Measurements from ENCODE around the gene KCTD16. TPM values are rescaled to one million over a fixed set of nuclear protein-coding genes. Genes with fewer than 3 reads are reported as not detected.

Gene KCTD16
- total and polyA plus RNA-seq, 4 donors = 0.13 to 3.3 (median 2.7) TPM; not detected in 1

- ATAC-seq (ENCODE audit: low FRiP score) (no peak), DNase-seq (no peak)
- peaks cover 2% of the 10 kb centered on the region for H3K9me3 ChIP-seq (ENCODE audit: control insufficient read depth, low read length)
- H3K27ac ChIP-seq (ENCODE audit: low read depth in 1 of 2, low read length in 2 of 2) = no peak overlapping the region
- H3K4me3 ChIP-seq (ENCODE audit: low read length in 2 of 2) = no peak overlapping the region
- intact Hi-C loops (cut with DNase I) = no loop called here
- no peaks in the 10 kb centered on the region for H3K27me3 ChIP-seq (ENCODE audit: control insufficient read depth in 1 of 2, insufficient read depth in 2 of 2, low read length in 1 of 2)
- H3K36me3 ChIP-seq (ENCODE audit: control insufficient read depth in 1 of 2, insufficient read depth in 2 of 2, low read length in 1 of 2) = no peaks in the 10 kb centered on the region
- 69 to 74% methylated on average over 1 of the region's 1 CpG for WGBS, 2 donors
- no peaks in the 10 kb centered on the region for H3K4me1 ChIP-seq (ENCODE audit: control insufficient read depth in 1 of 2, insufficient read depth in 2 of 2, low read length in 2 of 2)
Measured at GRCh38 chr5:144196612-144197011, 25.9 kb downstream of the KCTD16 start.

GRCh38 chr5:144198386-144198785, 27.7 kb downstream of the KCTD16 start:
- 34 to 41% methylated on average over 3 of the region's 3 CpGs for WGBS, 2 donors
- Histone ChIP-seq H3K27ac (ENCODE audit: low read depth in 1 of 2, low read length in 2 of 2) (no peak overlapping the region), H3K4me3 (ENCODE audit: low read length in 2 of 2) (no peak overlapping the region), H3K9me3 (ENCODE audit: control insufficient read depth, low read length) (no peaks in the 10 kb centered on the region), H3K27me3 (ENCODE audit: control insufficient read depth in 1 of 2, insufficient read depth in 2 of 2, low read length in 1 of 2) (no peaks in the 10 kb centered on the region), H3K36me3 (ENCODE audit: control insufficient read depth in 1 of 2, insufficient read depth in 2 of 2, low read length in 1 of 2) (no peaks in the 10 kb centered on the region), H3K4me1 (ENCODE audit: control insufficient read depth in 1 of 2, insufficient read depth in 2 of 2, low read length in 2 of 2) (no peaks in the 10 kb centered on the region)
- no peak for ATAC-seq (ENCODE audit: low FRiP score)
- DNase-seq = no peak
- intact Hi-C loops (cut with DNase I) = no loop called here

- DNase-seq (no peak), ATAC-seq (ENCODE audit: low FRiP score) (no peak)
- Histone ChIP-seq H3K36me3 (ENCODE audit: control insufficient read depth in 1 of 2, insufficient read depth in 2 of 2, low read length in 1 of 2) (no peaks in the 10 kb centered on the region), H3K4me3 (ENCODE audit: low read length in 2 of 2) (no peak overlapping the region), H3K27ac (ENCODE audit: low read depth in 1 of 2, low read length in 2 of 2) (no peak overlapping the region), H3K27me3 (ENCODE audit: control insufficient read depth in 1 of 2, insufficient read depth in 2 of 2, low read length in 1 of 2) (no peaks in the 10 kb centered on the region), H3K9me3 (ENCODE audit: control insufficient read depth, low read length) (no peaks in the 10 kb centered on the region), H3K4me1 (ENCODE audit: control insufficient read depth in 1 of 2, insufficient read depth in 2 of 2, low read length in 2 of 2) (no peaks in the 10 kb centered on the region)
- 70 to 75% methylated on average over 5 of the region's 5 CpGs for WGBS, 2 donors
- intact Hi-C loops (cut with DNase I) = loop anchor here (10.0 kb wide), 3 partner anchors 1633 to 1853 kb away; partner anchors contain the start of gene PRELID2 (in 1 of the 2)
Measured at GRCh38 chr5:144201588-144201987, 30.9 kb downstream of the KCTD16 start.

GRCh38 chr5:144202072-144202471, 31.4 kb downstream of the KCTD16 start:
- Histone ChIP-seq H3K27ac (ENCODE audit: low read depth in 1 of 2, low read length in 2 of 2) (no peak overlapping the region), H3K4me1 (ENCODE audit: control insufficient read depth in 1 of 2, insufficient read depth in 2 of 2, low read length in 2 of 2) (no peaks in the 10 kb centered on the region), H3K9me3 (ENCODE audit: control insufficient read depth, low read length) (no peaks in the 10 kb centered on the region), H3K36me3 (ENCODE audit: control insufficient read depth in 1 of 2, insufficient read depth in 2 of 2, low read length in 1 of 2) (no peaks in the 10 kb centered on the region), H3K27me3 (ENCODE audit: control insufficient read depth in 1 of 2, insufficient read depth in 2 of 2, low read length in 1 of 2) (no peaks in the 10 kb centered on the region), H3K4me3 (ENCODE audit: low read length in 2 of 2) (no peak overlapping the region)
- intact Hi-C loops (cut with DNase I) = loop anchor here (10.0 kb wide), 3 partner anchors 1633 to 1853 kb away; partner anchors contain the start of gene PRELID2 (in 1 of the 2)
- 14% methylated on average over 10 of the region's 10 CpGs for WGBS, 2 donors
- ATAC-seq (ENCODE audit: low FRiP score) (no peak), DNase-seq (peak in 1 of 2 donors; percentile 44)

- Histone ChIP-seq H3K27ac (ENCODE audit: low read depth in 1 of 2, low read length in 2 of 2) (no peak overlapping the region), H3K27me3 (ENCODE audit: control insufficient read depth in 1 of 2, insufficient read depth in 2 of 2, low read length in 1 of 2) (no peaks in the 10 kb centered on the region), H3K4me1 (ENCODE audit: control insufficient read depth in 1 of 2, insufficient read depth in 2 of 2, low read length in 2 of 2) (no peaks in the 10 kb centered on the region), H3K4me3 (ENCODE audit: low read length in 2 of 2) (no peak overlapping the region), H3K36me3 (ENCODE audit: control insufficient read depth in 1 of 2, insufficient read depth in 2 of 2, low read length in 1 of 2) (no peaks in the 10 kb centered on the region), H3K9me3 (ENCODE audit: control insufficient read depth, low read length) (no peaks in the 10 kb centered on the region)
- intact Hi-C loops (cut with DNase I) = loop anchor here (10.0 kb wide), 3 partner anchors 1632 to 1852 kb away; partner anchors contain the start of gene PRELID2 (in 1 of the 2)
- WGBS, 2 donors = 88 to 92% methylated on average over 1 of the region's 1 CpG
- ATAC-seq (ENCODE audit: low FRiP score) (no peak), DNase-seq (no peak)
Measured at GRCh38 chr5:144202726-144203125, 32.1 kb downstream of the KCTD16 start.

- intact Hi-C loops (cut with DNase I) = loop anchor here (10.0 kb wide), 3 partner anchors 1631 to 1851 kb away; partner anchors contain the start of gene PRELID2 (in 1 of the 2)
- DNase-seq (no peak), ATAC-seq (ENCODE audit: low FRiP score) (peak; percentile 81)
- Histone ChIP-seq H3K27ac (ENCODE audit: low read depth in 1 of 2, low read length in 2 of 2) (no peak overlapping the region), H3K4me1 (ENCODE audit: control insufficient read depth in 1 of 2, insufficient read depth in 2 of 2, low read length in 2 of 2) (no peaks in the 10 kb centered on the region), H3K9me3 (ENCODE audit: control insufficient read depth, low read length) (no peaks in the 10 kb centered on the region), H3K36me3 (ENCODE audit: control insufficient read depth in 1 of 2, insufficient read depth in 2 of 2, low read length in 1 of 2) (no peaks in the 10 kb centered on the region), H3K27me3 (ENCODE audit: control insufficient read depth in 1 of 2, insufficient read depth in 2 of 2, low read length in 1 of 2) (no peaks in the 10 kb centered on the region), H3K4me3 (ENCODE audit: low read length in 2 of 2) (no peak overlapping the region)
- WGBS, 2 donors = 34 to 35% methylated on average over 10 of the region's 10 CpGs
Measured at GRCh38 chr5:144203750-144204596, 33.3 kb downstream of the KCTD16 start.

GRCh38 chr5:144205141-144205551, 34.5 kb downstream of the KCTD16 start:
- H3K27ac ChIP-seq (ENCODE audit: low read depth in 1 of 2, low read length in 2 of 2) = no peak overlapping the region
- peak overlapping the region; percentile 41 to 56 for H3K4me3 ChIP-seq (ENCODE audit: low read length in 2 of 2)
- H3K36me3 ChIP-seq (ENCODE audit: control insufficient read depth in 1 of 2, insufficient read depth in 2 of 2, low read length in 1 of 2) = no peaks in the 10 kb centered on the region
- ATAC-seq (ENCODE audit: low FRiP score) = peak; percentile 82
- no peaks in the 10 kb centered on the region for H3K27me3 ChIP-seq (ENCODE audit: control insufficient read depth in 1 of 2, insufficient read depth in 2 of 2, low read length in 1 of 2)
- WGBS, 2 donors = 1% methylated on average over 30 to 31 of the region's 31 CpGs
- H3K4me1 ChIP-seq (ENCODE audit: control insufficient read depth in 1 of 2, insufficient read depth in 2 of 2, low read length in 2 of 2) = no peaks in the 10 kb centered on the region
- intact Hi-C loops (cut with DNase I) = loop anchor here (10.0 kb wide), 3 partner anchors 1630 to 1850 kb away; partner anchors contain the start of gene PRELID2 (in 1 of the 2)
- peak; percentile 55 to 80 for DNase-seq
- H3K9me3 ChIP-seq (ENCODE audit: control insufficient read depth, low read length) = no peaks in the 10 kb centered on the region

- WGBS, 2 donors = 17 to 21% methylated on average over 2 of the region's 2 CpGs
- no peak for ATAC-seq (ENCODE audit: low FRiP score)
Measured at GRCh38 chr5:144206141-144206540, 35.5 kb downstream of the KCTD16 start.

More at GRCh38 chr5:144206141-144206540, 35.5 kb downstream of the KCTD16 start:
- no peak overlapping the region for H3K27ac ChIP-seq (ENCODE audit: low read depth in 1 of 2, low read length in 2 of 2)
- intact Hi-C loops (cut with DNase I) = loop anchor here (10.0 kb wide), 3 partner anchors 1629 to 1849 kb away; partner anchors contain the start of gene PRELID2 (in 1 of the 2)
- no peak for DNase-seq
- no peaks in the 10 kb centered on the region for H3K36me3 ChIP-seq (ENCODE audit: control insufficient read depth in 1 of 2, insufficient read depth in 2 of 2, low read length in 1 of 2)
- no peak overlapping the region for H3K4me3 ChIP-seq (ENCODE audit: low read length in 2 of 2)
- H3K4me1 ChIP-seq (ENCODE audit: control insufficient read depth in 1 of 2, insufficient read depth in 2 of 2, low read length in 2 of 2) = no peaks in the 10 kb centered on the region
- H3K9me3 ChIP-seq (ENCODE audit: control insufficient read depth, low read length) = no peaks in the 10 kb centered on the region
- no peaks in the 10 kb centered on the region for H3K27me3 ChIP-seq (ENCODE audit: control insufficient read depth in 1 of 2, insufficient read depth in 2 of 2, low read length in 1 of 2)
